HG02642 (cell line): ENCODE data around the gene ZKSCAN1.

ENCODE experiments used
- ATAC-seq: cut with Tn5 transposase; IDR thresholded peaks from one replicate; pipeline ENCODE4 v1.9.1; 2021; ENCODE audit warnings: mild to moderate bottlenecking; ENCODE audit not compliant: unreplicated experiment, poor library complexity

The ZKSCAN1 gene

DNA sequence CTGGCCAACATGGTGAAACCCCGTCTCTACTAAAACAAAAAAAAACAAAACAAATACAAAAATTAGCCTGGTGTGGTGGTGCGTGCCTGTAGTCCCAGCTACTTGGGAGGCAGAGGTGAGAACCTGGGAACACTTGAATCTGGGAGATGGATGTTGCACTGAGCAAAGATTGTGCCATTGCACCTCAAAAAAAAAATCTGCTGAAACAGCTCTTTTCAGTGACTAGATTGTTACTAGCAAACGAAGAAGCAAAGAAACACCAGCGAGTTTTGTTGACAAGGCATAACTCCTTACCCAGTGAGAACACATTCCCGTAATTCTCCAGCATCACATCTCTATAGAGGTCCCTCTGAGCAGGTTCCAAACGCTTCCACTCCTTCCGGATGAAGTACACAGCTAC lies 59.4 kb downstream of the ZKSCAN1 start:
- ATAC-seq: no peak

DNA sequence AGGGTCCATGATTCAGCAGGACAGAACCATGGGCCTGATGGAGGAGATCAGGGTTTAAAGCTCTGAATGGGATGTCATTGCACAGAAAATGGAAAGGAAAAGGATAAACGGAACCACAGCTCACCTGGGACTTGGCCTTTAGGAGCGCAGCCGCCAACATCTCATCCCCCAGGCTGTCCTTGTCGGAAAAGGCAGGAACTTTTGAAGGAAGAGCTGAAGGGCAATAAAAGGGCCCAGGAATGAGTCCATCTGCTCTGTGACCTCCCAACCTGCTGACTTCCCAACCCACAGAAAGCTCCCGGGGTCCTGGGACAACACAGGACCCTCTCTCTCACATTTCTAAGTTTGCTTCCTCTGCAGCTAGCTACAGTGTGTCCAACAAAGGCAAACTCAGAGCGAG lies 60.0 kb downstream of the ZKSCAN1 start:
- no peak for ATAC-seq

DNA sequence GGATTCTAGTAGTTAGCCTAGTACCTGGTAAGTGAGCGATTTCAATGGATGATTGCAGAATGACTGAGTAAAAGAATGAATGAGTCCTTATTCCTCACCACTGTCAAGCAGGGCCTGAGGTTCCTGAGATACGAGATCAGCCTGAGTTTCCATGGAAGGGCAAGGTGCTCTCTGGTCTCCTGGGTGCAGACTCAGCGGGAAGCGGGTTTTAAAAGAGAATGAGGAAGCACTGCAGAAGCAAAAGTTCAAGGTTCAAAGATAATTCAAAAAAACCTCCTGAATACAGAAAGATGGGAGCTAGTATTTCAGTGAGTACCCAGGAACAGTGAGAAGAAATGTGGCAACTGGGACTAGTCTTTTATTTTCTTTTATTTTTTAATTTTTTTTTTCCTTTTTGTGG lies 61.8 kb downstream of the ZKSCAN1 start:
- ATAC-seq: no peak

DNA sequence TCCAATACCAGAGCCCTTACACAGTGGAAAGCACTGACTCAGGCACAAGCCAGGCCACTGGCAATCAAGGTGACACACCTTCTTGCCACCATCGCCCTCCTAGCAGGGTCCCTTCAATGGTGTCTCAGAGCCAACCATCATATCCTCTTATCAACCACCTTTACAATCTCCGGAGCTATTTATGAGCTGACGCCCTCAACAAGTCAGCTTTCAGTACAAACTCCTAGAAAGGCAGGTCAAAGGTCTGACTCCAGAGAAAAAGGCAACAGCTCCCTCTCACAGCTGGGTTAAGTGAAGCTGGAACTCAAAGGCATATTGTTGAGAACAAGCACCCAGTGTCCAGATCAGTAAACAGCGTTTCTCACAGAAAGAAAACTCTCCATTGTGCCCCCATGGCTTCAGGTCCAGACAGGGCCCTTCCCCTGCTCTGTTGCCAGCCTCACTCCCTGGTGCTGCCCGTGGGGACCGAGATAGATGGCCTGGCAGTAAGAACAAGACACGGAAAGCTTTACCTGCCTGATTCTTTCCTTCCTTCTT lies 63.7 kb downstream of the ZKSCAN1 start:
- ATAC-seq: no peak

DNA sequence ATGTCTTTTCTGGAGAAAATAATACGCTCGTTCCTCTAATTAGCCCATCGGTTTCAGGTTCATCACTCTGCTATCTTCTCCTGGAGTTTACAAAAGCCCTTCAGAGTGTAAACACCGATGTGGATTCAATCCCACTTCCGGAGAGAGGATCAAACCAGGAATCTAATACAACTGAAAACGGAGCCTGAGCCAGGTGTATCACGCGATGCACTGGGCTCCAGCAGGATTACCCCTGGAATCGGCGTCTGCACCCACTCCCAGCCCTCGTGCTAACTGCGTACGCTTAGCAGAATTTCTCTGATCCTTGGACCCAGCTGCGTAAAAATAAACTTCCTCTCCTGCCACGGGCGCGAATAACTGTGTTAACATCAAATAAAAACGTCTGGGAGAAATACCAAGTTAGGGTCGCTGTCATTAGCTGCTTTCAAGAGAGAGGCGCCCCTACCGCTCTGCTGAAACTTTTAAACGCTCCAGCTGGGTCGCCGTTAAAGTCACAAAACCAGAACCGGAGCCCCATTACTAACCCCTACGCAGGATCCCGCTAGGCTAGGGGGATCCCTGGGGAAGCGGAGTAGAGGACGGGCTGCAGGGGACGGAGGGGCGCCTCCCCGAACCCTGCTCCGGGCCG lies 65.6 kb downstream of the ZKSCAN1 start:
- ATAC-seq: no peak

DNA sequence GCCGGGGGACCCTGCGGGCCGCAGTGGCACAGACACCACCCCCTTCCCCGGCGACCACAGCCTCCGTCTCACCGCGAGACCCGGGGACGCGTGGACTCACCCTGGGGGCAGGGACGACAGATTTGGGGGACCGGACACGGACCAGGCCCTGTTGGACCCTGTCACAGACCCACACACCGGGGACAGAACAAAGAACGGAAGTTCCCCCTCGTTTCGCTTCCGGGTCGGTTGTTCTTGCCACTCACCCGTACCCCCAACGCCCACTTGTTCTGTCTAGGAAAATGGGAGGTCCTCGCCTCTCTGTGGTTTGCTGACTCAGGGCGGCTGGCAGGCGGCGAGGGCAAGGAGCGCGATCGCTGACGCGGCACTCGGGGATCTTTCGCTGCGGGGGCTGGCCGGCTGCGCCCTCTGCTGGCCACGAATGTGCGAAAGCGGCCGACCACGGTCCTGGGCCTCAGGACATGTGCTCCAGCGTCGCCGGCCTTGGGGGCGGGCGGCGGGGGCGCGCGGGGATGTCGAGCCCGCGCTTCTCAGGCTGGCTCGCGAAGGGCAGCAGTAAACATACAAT lies 66.2 kb downstream of the ZKSCAN1 start, which contains the start of gene ZNF3:
Gene ZNF3 (minus strand): TSS at position 189 of the 568 bp plus-strand sequence. CDS start 4,366 bp downstream, outside the sequence.
- peak; percentile 83 for ATAC-seq

DNA sequence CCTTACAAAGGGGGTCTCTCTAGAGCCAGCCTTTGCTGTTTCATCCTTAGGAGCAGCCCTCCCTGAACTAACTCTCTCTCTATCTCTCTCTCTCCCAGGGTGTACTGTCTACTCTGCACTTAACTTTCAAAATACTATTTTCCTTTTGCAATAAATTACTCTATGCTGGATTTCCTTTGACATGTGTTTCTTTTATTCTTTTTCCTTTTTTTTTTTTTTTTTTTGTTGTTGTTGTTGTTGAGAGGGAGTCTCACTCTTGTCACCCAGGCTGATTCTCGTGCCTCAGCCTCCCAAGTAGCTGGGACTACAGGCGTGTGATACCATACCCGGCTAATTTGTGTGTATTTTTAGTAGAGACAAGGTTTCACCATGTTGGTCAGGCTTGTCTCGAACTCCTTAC lies 67.6 kb downstream of the ZKSCAN1 start:
- no peak for ATAC-seq

DNA sequence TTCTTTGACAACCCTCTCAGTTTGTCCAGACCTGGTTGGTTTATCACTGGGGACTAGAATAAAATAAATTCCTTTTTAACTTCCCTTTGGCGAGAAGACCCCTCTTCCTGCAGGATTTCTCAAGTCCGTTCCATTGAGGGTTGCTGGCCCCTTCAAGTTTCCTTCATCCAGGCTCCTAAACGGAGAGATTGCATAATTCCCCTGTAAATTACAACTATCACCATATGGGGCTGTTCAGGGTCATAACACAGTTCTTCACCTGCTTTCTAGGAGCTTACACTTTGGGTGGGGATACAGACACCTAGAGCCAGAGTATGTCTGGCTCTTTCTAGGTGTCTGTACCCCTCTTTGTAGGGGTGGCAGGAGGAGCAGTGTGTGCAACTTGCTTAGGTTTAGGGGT lies 70.1 kb downstream of the ZKSCAN1 start:
- ATAC-seq: no peak

DNA sequence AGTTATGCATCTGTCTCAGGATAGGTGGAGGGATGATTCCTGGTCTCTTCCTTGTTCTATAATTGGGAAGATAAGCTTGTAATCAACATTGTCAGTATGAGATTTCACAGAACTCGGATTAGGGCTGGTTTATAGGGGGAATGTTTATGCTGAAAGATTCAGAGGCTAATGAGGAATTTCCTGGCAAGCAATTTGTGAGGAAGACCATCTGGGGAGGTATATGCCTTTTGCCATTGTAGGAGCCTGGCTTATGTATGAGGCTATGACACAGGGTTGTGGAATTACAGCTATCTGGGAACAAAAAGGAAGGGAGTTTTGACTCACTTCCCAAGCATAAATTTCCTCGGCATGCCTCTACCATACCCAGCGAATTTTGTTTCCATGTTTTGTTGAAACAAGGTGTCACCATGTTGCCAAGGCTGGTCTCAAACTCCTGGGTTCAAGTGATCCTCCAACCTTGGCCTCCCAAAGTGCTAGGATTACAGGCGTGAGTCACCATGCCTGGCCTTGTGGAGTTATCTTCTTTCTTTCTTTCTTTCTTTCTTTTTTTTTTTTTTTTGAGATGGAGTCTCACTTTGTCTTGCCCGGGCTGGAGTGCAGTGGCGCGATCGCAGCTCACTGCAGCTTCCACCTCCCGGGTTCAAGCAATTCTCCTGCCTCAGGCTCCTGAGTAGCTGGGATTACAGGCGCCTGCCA lies 71.8 kb downstream of the ZKSCAN1 start:
- no peak for ATAC-seq

DNA sequence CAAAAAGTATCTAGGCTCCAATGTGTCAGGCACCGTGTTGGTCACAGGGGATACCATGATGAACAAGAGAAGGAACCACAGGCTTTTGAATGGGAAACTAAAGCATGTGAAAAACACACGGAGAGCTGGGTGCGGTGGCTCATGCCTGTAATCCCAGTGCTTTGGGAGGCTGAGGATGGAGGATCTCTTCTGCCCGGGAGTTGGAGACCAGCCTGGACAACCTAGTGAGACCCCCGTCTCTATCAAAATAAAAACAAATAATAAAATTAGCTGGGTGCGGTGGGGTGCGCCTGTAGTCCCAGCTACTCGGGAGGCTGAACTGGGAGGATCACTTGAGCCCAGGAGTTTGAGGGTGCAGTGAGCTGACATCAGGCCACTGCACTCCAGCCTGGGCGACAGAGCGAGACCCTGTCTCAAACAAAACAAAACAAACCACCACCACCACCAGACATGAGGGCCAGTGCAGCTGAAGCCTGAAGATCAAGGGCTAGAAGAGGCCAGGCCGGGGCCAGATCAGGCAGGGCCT lies 72.8 kb downstream of the ZKSCAN1 start:
- ATAC-seq: peak; percentile 5

DNA sequence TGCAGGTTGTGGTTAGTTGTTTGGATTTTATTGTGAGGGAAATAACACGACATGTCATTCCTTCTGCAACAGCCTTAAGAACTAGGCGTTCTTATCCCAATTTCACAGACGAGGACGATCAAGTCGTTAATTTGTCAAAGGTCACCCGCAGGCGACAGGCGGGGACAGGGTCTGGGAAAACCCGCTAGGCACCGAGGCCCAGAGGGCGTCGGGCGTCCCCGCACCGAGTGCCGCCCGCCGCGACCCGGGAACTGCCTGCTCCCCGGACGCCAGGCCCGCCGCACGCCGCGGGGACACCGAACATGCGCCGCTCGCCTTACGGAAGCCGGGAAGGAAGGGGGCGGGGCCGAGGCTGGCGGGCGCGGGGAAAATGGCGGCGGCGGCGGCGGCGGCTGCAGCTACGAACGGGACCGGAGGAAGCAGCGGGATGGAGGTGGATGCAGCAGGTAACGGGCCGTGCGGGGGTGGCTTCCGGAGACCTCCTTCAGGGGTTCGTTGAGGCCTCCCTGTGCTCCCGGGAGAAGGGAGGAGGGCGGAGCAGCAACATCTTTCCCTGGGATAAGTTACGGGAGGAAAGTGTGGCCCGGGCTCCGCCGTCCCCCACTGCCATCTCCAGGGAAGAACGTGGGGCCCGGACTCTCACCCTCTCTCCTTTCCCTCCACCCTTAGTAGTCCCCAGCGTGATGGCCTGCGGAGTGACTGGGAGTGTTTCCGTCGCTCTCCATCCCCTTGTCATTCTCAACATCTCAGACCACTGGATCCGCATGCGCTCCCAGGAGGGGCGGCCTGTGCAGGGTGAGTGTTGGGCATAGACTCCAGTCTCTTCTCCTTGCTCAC lies 73.4 kb downstream of the ZKSCAN1 start, which contains the start of gene COPS6:
Gene COPS6 (plus strand): TSS at position 349 of the 837 bp plus-strand sequence. CDS start 22 bp downstream, at position 371.
- peak; percentile 72 for ATAC-seq

DNA sequence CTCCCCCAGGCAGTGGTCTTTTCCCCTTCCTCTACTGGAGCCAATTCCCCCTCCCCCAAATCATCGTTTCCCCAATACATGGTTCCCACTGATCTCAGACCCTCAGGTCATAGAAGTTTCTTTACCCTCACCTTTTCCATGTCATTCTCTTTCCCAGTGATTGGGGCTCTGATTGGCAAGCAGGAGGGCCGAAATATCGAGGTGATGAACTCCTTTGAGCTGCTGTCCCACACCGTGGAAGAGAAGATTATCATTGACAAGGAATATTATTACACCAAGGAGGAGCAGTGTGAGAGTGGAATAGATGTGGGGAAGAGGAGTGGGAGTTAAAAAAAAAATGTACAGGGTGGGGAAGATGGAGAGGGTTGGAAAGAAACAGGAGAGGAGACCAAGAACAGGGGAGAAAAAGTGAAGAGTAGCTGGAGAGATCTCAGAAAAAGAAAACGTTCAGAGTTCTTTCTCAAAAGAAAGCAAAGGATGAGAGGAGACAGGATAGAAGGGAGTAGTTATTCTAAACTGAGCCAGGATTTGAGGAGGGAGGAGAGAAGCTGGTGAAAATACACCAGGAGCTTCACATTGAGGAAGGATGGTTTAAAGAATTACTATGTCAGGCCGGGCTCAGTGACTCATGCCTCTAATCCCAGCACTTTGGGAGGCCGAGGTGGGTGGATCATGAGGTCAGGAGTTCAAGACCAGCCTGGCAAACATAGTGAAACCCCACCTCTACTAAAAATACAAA lies 74.2 kb downstream of the ZKSCAN1 start:
- ATAC-seq: no peak

DNA sequence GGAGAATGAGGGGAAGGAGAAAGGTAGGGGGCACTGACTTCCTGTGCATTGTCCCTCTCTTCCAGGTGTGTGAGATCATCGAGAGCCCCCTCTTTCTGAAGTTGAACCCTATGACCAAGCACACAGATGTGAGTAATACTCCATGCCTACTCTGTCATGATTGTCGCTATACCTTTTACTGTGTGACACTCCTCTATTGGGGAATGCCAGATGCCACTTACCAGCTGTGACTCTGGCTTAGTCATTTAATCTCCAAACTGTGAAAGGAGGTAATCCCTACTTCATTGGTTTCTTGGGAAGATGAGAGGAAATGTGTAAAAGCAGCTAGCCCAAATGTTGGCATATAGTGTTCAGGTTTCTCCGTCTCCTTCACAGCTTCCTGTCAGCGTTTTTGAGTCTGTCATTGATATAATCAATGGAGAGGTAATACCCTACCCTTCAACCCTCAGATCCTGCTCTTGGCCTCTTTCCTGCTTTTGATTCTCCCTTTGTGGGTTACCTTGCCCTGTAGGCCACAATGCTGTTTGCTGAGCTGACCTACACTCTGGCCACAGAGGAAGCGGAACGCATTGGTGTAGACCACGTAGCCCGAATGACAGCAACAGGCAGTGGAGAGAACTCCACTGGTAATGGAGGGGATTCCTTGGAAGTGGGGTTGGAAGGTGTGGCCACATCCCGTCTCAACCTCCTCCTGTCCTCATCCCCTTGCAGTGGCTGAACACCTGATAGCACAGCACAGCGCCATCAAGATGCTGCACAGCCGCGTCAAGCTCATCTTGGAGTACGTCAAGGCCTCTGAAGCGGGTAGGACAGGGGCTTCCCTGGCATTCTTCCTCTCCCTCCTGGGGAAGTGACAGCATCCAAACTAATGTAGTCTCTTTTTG lies 75.4 kb downstream of the ZKSCAN1 start:
- ATAC-seq: no peak
